ENCODE data around the gene DHX35.

Gene DHX35

DNA sequence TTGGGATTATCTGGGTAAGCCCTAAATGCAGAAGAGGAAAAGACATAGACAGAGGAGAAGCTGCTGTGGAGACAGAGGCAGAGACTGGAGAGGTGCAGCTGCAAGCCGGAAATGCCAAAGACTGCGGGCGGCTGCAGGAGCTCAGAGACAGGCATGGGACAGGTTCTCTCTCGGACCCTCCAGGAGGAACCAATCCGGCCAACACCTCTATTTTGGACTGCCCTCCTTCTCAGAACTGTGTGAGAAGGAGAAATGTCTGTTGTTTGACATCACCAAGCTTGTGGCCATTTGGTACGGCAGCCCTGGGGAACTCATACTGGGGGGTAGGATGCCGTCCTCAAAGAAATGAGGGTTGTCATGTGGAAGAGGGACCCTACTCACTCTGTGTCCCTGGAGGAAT, 95.0 kb downstream of the DHX35 start:
- Histone ChIP-seq H3K36me3 (ENCODE audit: control insufficient read depth in 1 of 2, insufficient read depth in 2 of 2, low read depth in 1 of 2, low read length in 2 of 2) (no peaks in the 10 kb centered on the region), H4K8ac (ENCODE audit: low read length) (no peak overlapping the region), H3K14ac (ENCODE audit: low read length in 2 of 2) (no peak overlapping the region), H3K27me3 (ENCODE audit: control insufficient read depth in 1 of 2, insufficient read depth in 1 of 2, low read length in 2 of 2) (peaks cover 24 to 58% of the 10 kb centered on the region in 2 experiments), H3K9me3 (ENCODE audit: control insufficient read depth, low read length) (no peaks in the 10 kb centered on the region), H3K4ac (ENCODE audit: low read depth in 1 of 2, low read length in 2 of 2) (no peak overlapping the region), H3K4me2 (ENCODE audit: low read length, poor library complexity, severe bottlenecking) (no peak overlapping the region), H2AFZ (ENCODE audit: low read depth, low read length) (no peak overlapping the region), H3K4me3 (ENCODE audit: insufficient read depth in 1 of 2, low read depth in 1 of 2, low read length in 2 of 2) (no peak overlapping the region), H3K27ac (ENCODE audit: low read length, poor library complexity, severe bottlenecking) (no peak overlapping the region), H4K91ac (ENCODE audit: low read length) (no peak overlapping the region), H3K79me1 (replicated peaks; ENCODE audit: low read length, poor library complexity, severe bottlenecking) (no peaks in the 10 kb centered on the region), H3K23ac (ENCODE audit: low read length in 2 of 2) (no peak overlapping the region), H3K18ac (ENCODE audit: low read depth in 1 of 2, low read length in 2 of 2) (no peak overlapping the region), H2BK120ac (ENCODE audit: low read depth, low read length) (no peak overlapping the region), H2BK15ac (ENCODE audit: low read depth, poor library complexity, severe bottlenecking) (no peak overlapping the region), H2BK12ac (ENCODE audit: low read length in 2 of 2) (no peak overlapping the region), H2BK5ac (ENCODE audit: low read depth, low read length, poor library complexity, severe bottlenecking) (no peak overlapping the region), H2AK5ac (ENCODE audit: low read length, severe bottlenecking) (no peak overlapping the region), H3K9ac (ENCODE audit: low read length) (no peak overlapping the region), H3K4me1 (ENCODE audit: control insufficient read depth, insufficient read depth, low read depth, low read length) (no peaks in the 10 kb centered on the region)
- no peak for DNase-seq
- 78% methylated on average over 5 of the region's 7 CpGs for WGBS

DNA sequence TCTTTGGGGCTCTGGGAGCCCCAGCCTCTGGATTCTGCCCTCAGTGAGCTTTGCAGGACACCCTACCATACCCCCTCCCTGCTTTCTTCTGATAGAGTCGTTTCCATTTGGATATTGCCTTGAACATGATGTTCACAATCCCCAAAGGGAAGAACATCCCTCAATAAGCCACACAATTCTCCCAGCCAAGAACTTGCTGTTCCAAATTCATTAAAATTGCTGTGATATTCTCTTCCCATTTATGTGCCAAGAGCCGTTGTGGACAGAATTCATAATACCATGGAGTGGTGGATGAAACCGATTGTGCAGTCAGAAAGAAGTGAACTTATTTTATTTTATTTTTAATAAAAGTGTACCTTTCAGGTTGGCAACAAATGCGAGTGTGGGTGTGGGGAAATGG, 95.8 kb downstream of the DHX35 start:
- no peak for DNase-seq
- Histone ChIP-seq H3K79me1 (replicated peaks; ENCODE audit: low read length, poor library complexity, severe bottlenecking) (no peaks in the 10 kb centered on the region), H2AK5ac (ENCODE audit: low read length, severe bottlenecking) (no peak overlapping the region), H3K4me2 (ENCODE audit: low read length, poor library complexity, severe bottlenecking) (no peak overlapping the region), H3K27ac (ENCODE audit: low read length, poor library complexity, severe bottlenecking) (no peak overlapping the region), H3K4ac (ENCODE audit: low read depth in 1 of 2, low read length in 2 of 2) (no peak overlapping the region), H3K36me3 (ENCODE audit: control insufficient read depth in 1 of 2, insufficient read depth in 2 of 2, low read depth in 1 of 2, low read length in 2 of 2) (no peaks in the 10 kb centered on the region), H3K4me1 (ENCODE audit: control insufficient read depth, insufficient read depth, low read depth, low read length) (no peaks in the 10 kb centered on the region), H3K9ac (ENCODE audit: low read length) (no peak overlapping the region), H2BK12ac (ENCODE audit: low read length in 2 of 2) (no peak overlapping the region), H3K4me3 (ENCODE audit: insufficient read depth in 1 of 2, low read depth in 1 of 2, low read length in 2 of 2) (no peak overlapping the region), H3K23ac (ENCODE audit: low read length in 2 of 2) (no peak overlapping the region), H2BK15ac (ENCODE audit: low read depth, poor library complexity, severe bottlenecking) (no peak overlapping the region), H2BK5ac (ENCODE audit: low read depth, low read length, poor library complexity, severe bottlenecking) (no peak overlapping the region), H2AFZ (ENCODE audit: low read depth, low read length) (no peak overlapping the region), H3K14ac (ENCODE audit: low read length in 2 of 2) (no peak overlapping the region), H3K9me3 (ENCODE audit: control insufficient read depth, low read length) (no peaks in the 10 kb centered on the region), H4K91ac (ENCODE audit: low read length) (no peak overlapping the region), H3K18ac (ENCODE audit: low read depth in 1 of 2, low read length in 2 of 2) (no peak overlapping the region), H4K8ac (ENCODE audit: low read length) (no peak overlapping the region), H2BK120ac (ENCODE audit: low read depth, low read length) (no peak overlapping the region), H3K27me3 (ENCODE audit: control insufficient read depth in 1 of 2, insufficient read depth in 1 of 2, low read length in 2 of 2) (peaks cover 19 to 57% of the 10 kb centered on the region in 2 experiments)
- WGBS = 67% methylated on average over 3 of the region's 4 CpGs

DNA sequence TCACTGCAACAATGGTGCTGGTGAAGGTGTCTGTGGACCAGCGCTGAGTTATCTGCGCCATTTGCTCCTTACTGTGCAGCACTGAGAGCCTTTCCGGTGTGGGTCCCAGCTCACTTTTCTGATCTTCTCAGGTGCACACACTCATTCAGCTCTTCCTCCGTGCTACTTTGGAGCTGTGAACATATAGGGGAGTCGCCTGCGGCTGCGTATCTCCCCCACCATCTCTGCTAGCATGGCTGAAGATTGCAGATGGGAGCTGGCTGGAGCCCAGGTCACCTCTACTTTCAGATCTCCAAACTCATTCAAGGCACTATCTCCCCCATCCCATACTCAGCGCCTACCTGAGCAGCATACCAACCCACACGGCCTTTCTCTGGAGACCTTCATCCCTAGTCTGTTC, 96.9 kb downstream of the DHX35 start:
- no peak overlapping the region for H2AFZ ChIP-seq (ENCODE audit: low read depth, low read length)
- H2BK120ac ChIP-seq (ENCODE audit: low read depth, low read length) = no peak overlapping the region
- H3K4me1 ChIP-seq (ENCODE audit: control insufficient read depth, insufficient read depth, low read depth, low read length) = no peaks in the 10 kb centered on the region
- WGBS = 88% methylated on average over 9 of the region's 9 CpGs
- no peak overlapping the region for H2BK5ac ChIP-seq (ENCODE audit: low read depth, low read length, poor library complexity, severe bottlenecking)
- H2BK12ac ChIP-seq (ENCODE audit: low read length in 2 of 2) = no peak overlapping the region
- no peak overlapping the region for H4K91ac ChIP-seq (ENCODE audit: low read length)
- H2BK15ac ChIP-seq (ENCODE audit: low read depth, poor library complexity, severe bottlenecking) = no peak overlapping the region
- H2AK5ac ChIP-seq (ENCODE audit: low read length, severe bottlenecking) = no peak overlapping the region
- H3K4ac ChIP-seq (ENCODE audit: low read depth in 1 of 2, low read length in 2 of 2) = no peak overlapping the region
- H3K4me2 ChIP-seq (ENCODE audit: low read length, poor library complexity, severe bottlenecking) = no peak overlapping the region
- H3K9ac ChIP-seq (ENCODE audit: low read length) = no peak overlapping the region
- no peak overlapping the region for H3K14ac ChIP-seq (ENCODE audit: low read length in 2 of 2)
- no peak overlapping the region for H3K27ac ChIP-seq (ENCODE audit: low read length, poor library complexity, severe bottlenecking)
- H3K27me3 ChIP-seq (ENCODE audit: control insufficient read depth in 1 of 2, insufficient read depth in 1 of 2, low read length in 2 of 2) = peaks cover 18 to 59% of the 10 kb centered on the region in 2 experiments
- H3K36me3 ChIP-seq (ENCODE audit: control insufficient read depth in 1 of 2, insufficient read depth in 2 of 2, low read depth in 1 of 2, low read length in 2 of 2) = no peaks in the 10 kb centered on the region
- H4K8ac ChIP-seq (ENCODE audit: low read length) = no peak overlapping the region
- no peak for DNase-seq
- H3K23ac ChIP-seq (ENCODE audit: low read length in 2 of 2) = no peak overlapping the region
- H3K79me1 ChIP-seq (replicated peaks; ENCODE audit: low read length, poor library complexity, severe bottlenecking) = no peaks in the 10 kb centered on the region
- no peaks in the 10 kb centered on the region for H3K9me3 ChIP-seq (ENCODE audit: control insufficient read depth, low read length)
- no peak overlapping the region for H3K4me3 ChIP-seq (ENCODE audit: insufficient read depth in 1 of 2, low read depth in 1 of 2, low read length in 2 of 2)
- no peak overlapping the region for H3K18ac ChIP-seq (ENCODE audit: low read depth in 1 of 2, low read length in 2 of 2)

DNA sequence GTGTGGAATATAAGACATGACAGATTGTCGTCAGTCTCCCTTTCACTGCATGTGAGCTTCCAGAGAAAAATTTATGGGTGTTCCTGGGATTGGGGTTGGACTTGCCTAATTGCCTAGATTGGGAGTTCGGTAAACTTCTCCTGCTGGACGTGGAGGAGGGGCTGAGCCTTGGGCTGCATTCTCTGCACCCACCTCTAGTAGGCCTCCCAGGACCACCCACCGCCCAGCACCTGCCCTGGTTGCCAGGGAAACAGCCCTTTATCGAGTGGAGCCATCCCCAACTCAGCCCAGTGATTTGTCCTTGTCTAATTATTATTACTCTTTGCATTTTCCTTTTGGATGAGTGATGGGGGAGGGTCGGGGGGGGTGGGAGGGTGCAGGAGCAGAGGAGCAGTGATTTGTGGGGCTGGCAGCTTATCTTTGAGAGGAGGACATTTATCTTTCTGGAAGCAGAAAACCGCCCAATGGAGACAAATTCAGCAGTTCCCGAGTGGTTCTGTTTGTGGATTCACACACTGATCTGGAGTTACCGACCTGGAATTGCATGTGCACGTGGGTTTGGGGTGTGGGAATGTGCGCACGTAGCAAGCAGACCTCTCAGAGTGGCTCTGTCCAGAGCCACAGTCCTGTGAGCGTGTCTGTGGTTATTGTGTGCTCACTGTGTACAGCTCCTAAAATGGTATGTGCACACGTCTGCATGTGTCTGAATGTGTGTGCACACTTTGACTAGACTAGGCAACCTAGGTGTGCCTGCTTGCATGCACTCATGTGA, 104.5 kb downstream of the DHX35 start:
- Histone ChIP-seq H3K23ac (ENCODE audit: low read length in 2 of 2) (no peak overlapping the region), H3K79me1 (replicated peaks; ENCODE audit: low read length, poor library complexity, severe bottlenecking) (no peaks in the 10 kb centered on the region), H3K18ac (ENCODE audit: low read depth in 1 of 2, low read length in 2 of 2) (no peak overlapping the region), H2BK12ac (ENCODE audit: low read length in 2 of 2) (no peak overlapping the region), H3K9me3 (ENCODE audit: control insufficient read depth, low read length) (peaks cover 17% of the 10 kb centered on the region), H3K27ac (ENCODE audit: low read length, poor library complexity, severe bottlenecking) (no peak overlapping the region), H4K91ac (ENCODE audit: low read length) (no peak overlapping the region), H2BK5ac (ENCODE audit: low read depth, low read length, poor library complexity, severe bottlenecking) (no peak overlapping the region), H2AK5ac (ENCODE audit: low read length, severe bottlenecking) (no peak overlapping the region), H3K4me2 (ENCODE audit: low read length, poor library complexity, severe bottlenecking) (no peak overlapping the region), H2AFZ (ENCODE audit: low read depth, low read length) (no peak overlapping the region), H3K4ac (ENCODE audit: low read depth in 1 of 2, low read length in 2 of 2) (no peak overlapping the region), H3K9ac (ENCODE audit: low read length) (no peak overlapping the region), H2BK15ac (ENCODE audit: low read depth, poor library complexity, severe bottlenecking) (no peak overlapping the region), H3K4me3 (ENCODE audit: insufficient read depth in 1 of 2, low read depth in 1 of 2, low read length in 2 of 2) (no peak overlapping the region), H2BK120ac (ENCODE audit: low read depth, low read length) (no peak overlapping the region), H3K27me3 (ENCODE audit: control insufficient read depth in 1 of 2, insufficient read depth in 1 of 2, low read length in 2 of 2) (peaks cover 11 to 17% of the 10 kb centered on the region in 2 experiments), H3K36me3 (ENCODE audit: control insufficient read depth in 1 of 2, insufficient read depth in 2 of 2, low read depth in 1 of 2, low read length in 2 of 2) (no peaks in the 10 kb centered on the region), H4K8ac (ENCODE audit: low read length) (no peak overlapping the region), H3K4me1 (ENCODE audit: control insufficient read depth, insufficient read depth, low read depth, low read length) (peaks cover 2% of the 10 kb centered on the region), H3K14ac (ENCODE audit: low read length in 2 of 2) (no peak overlapping the region)
- WGBS = 56% methylated on average over 12 of the region's 14 CpGs
- DNase-seq = no peak
